ENCODE data around the gene ARID5B.
A peak's percentile ranks its signal among the peaks of the same experiment; 100 is the strongest.

Gene ARID5B

DNA sequence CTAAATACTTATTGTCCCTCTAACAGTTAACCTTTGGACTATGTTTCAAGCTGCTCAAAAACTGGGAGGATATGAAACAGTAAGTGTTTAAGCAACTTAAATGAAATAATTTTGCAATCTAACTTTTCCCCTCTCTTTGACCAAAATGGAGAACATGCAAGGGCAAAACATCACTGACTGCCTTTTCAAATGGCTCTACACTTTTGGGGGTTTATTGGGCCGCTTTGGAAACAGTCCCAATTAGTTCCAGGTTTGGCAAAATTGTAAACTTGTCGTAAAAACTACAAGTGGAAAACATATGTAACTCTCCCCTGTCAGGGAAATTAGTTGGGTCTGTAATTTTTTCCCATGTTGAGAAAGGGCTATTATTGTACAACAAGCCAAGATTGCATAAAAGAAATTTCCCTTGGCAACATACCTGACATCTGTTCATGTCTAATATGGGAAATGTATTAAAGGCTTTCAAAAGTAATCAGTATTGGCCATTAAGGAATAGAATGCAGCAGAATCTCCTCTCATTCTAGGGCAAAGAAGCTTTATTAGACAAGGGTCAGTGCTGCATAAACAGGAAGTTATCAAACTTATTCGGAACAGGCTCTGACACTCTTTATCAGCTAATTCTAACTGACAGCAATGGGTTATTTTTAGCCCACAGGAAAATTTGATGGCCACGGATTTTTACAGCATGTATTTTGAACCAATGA is 157.9 kb downstream of the ARID5B start:
- Mint-ChIP-seq H3K27ac (peak overlapping the region; percentile 98), H3K9me3 (peaks cover 4 to 6% of the 10 kb centered on the region in 2 donors), H3K36me3 (peaks cover 72 to 94% of the 10 kb centered on the region in 2 donors), H3K4me3 (peak overlapping the region; percentile 61 to 67), H3K4me1 (peaks cover 54 to 88% of the 10 kb centered on the region in 2 donors), H3K27me3 (no peaks in the 10 kb centered on the region)
- ATAC-seq (replicated peaks) (peak; percentile 44 to 52), DNase-seq (no peak)

DNA sequence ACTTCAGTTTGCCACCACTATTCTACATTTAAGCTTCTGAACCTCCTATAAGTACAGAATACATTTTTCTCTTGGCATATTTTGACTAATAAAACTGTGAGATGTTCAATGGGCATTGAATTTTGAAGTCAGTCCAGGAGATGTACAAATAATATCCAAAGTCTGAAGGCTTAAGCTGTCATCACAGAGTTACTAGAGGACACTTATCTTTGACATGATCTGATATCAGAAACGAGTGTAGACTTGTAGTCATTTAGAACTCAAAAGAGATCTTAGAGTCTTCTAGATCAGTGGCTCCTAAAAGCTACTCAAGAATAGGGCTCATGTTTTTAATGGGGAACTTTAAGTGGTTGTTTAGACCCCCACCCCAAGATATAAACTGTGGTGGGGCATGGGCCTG is 160.5 kb downstream of the ARID5B start:
- Mint-ChIP-seq H3K9me3 (peaks cover 4 to 6% of the 10 kb centered on the region in 2 donors), H3K36me3 (peaks cover 69 to 95% of the 10 kb centered on the region in 2 donors), H3K27me3 (no peaks in the 10 kb centered on the region), H3K4me1 (peaks cover 40 to 72% of the 10 kb centered on the region in 2 donors), H3K27ac (peak overlapping the region; percentile 92), H3K4me3 (peak overlapping the region; percentile 35 to 52)
- no peak for DNase-seq
- no peak for ATAC-seq (replicated peaks)

DNA sequence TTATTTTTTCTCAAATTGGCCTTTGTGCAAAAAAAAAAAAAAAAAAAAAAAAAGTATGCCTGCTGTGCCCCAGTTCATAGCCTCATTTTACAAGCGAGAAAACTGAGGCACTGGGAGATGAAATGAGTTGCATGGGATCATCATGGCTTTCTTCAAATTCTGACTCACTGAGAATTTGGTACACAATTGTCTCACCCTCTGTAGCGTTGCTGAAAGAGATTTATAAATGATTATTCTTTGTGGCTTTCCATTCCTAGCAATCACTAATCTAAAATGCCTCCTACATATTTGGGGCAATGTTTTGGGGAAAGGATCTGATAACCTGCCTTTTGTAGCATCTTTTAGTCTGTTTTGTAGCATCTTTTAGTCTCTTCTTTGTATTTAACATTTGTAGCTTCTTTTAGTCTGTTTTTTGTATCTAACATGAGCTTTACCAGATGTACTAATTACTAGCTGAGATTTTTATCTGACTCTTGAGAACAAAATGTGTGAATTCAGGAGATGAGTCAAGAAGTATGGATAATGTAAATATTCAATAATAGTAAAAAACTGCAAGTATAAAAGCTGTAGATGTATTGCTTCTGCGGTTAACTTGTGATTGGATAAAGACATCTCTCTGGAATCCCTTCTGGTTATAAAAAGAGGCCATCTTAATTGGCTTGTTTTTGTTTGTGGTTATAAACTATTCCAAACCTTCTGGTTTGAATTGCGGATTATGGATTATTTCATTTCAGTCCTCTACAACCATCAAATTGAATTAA is 161.4 kb downstream of the ARID5B start:
- DNase-seq = no peak
- H3K36me3 Mint-ChIP-seq = peaks cover 67 to 95% of the 10 kb centered on the region in 2 donors
- ATAC-seq (replicated peaks) = no peak
- peaks cover 4 to 6% of the 10 kb centered on the region in 2 donors for H3K9me3 Mint-ChIP-seq
- H3K4me3 Mint-ChIP-seq = no peak overlapping the region
- peak overlapping the region; percentile 92 for H3K27ac Mint-ChIP-seq
- peaks cover 34 to 69% of the 10 kb centered on the region in 2 donors for H3K4me1 Mint-ChIP-seq
- no peaks in the 10 kb centered on the region for H3K27me3 Mint-ChIP-seq

DNA sequence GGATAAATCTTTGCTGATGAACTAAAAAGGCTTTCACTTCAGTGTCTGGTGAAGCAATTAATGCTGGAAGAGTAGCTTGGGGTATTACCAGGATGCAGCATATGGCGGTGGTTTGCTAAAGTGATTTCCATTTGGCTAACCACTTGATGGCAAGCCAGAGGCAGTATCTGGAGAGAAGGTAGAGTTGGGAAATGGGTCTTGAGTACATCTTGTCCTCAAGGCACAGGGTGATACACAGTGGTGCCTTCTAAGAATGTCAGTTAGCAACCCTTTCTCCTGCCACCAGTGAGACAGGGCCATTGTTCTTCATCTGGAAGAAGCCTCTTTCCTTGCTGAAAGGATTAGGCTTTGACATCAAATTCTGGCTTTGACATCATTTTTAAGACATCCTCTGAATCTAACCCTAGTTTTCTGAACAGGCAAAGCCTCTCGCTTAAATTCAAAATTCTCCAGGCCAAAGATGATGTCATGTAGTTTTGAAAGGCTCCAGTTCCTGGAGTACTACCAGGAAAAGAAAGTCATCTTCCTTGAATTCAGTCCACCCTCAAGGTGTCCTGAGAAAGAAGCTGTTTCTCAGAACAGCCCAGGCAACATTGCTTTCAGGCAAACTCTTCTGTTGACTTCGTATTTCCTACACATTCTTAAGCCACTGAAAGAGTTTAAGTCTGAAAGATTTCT is 162.4 kb downstream of the ARID5B start:
- peak overlapping the region; percentile 89 for H3K27ac Mint-ChIP-seq
- ATAC-seq (replicated peaks) (no peak), DNase-seq (no peak)
- H3K27me3 Mint-ChIP-seq = no peaks in the 10 kb centered on the region
- peaks cover 32 to 60% of the 10 kb centered on the region in 2 donors for H3K4me1 Mint-ChIP-seq
- peaks cover 4 to 6% of the 10 kb centered on the region in 2 donors for H3K9me3 Mint-ChIP-seq
- no peak overlapping the region for H3K4me3 Mint-ChIP-seq
- H3K36me3 Mint-ChIP-seq = peaks cover 71 to 92% of the 10 kb centered on the region in 2 donors

DNA sequence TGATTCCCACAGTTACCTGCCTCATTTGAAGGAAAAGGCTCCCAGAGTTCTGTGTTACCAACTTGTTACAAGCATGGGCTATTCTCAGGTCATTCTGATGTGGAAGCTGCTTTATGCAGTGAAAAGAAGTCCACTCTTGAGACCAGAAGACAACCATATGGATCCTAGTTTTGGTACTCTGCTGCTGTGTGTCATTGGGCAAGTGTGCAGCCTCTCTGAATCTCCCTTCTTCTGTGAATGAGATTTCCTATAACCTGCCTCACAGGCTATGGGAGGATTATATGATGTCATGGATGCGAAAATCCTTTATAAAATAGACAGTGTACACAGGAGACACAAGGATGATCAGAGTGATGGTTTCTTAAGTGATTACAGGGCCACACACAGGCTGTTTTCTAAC is 166.1 kb downstream of the ARID5B start:
- DNase-seq (no peak), ATAC-seq (replicated peaks) (peak in 1 of 2 donors; percentile 10)
- peak overlapping the region; percentile 93 for H3K27ac Mint-ChIP-seq
- no peaks in the 10 kb centered on the region for H3K27me3 Mint-ChIP-seq
- peaks cover 71 to 89% of the 10 kb centered on the region in 2 donors for H3K36me3 Mint-ChIP-seq
- peaks cover 0 to 2% of the 10 kb centered on the region in 2 donors for H3K9me3 Mint-ChIP-seq
- peaks cover 27 to 60% of the 10 kb centered on the region in 2 donors for H3K4me1 Mint-ChIP-seq
- H3K4me3 Mint-ChIP-seq = no peak overlapping the region

DNA sequence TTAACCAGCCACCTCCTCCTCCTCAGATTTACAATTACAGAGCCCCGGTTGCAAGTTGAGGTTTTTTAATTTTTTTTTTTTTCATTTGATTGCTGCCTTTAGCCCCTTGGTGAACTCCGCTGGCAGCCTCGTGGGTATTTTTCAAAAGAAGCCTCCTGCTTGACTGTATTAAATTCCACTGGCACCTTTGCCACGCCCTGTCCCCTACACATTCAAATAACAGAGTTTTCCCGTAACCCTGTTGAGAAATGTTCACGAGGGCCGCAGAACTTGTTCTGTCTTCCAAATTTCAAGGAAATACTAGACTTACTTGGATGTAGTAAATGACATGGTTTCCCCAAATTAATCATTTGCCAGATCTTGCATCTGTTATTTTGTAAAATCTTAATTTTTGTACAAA is 167.0 kb downstream of the ARID5B start:
- peak overlapping the region; percentile 56 for H3K27ac Mint-ChIP-seq

DNA sequence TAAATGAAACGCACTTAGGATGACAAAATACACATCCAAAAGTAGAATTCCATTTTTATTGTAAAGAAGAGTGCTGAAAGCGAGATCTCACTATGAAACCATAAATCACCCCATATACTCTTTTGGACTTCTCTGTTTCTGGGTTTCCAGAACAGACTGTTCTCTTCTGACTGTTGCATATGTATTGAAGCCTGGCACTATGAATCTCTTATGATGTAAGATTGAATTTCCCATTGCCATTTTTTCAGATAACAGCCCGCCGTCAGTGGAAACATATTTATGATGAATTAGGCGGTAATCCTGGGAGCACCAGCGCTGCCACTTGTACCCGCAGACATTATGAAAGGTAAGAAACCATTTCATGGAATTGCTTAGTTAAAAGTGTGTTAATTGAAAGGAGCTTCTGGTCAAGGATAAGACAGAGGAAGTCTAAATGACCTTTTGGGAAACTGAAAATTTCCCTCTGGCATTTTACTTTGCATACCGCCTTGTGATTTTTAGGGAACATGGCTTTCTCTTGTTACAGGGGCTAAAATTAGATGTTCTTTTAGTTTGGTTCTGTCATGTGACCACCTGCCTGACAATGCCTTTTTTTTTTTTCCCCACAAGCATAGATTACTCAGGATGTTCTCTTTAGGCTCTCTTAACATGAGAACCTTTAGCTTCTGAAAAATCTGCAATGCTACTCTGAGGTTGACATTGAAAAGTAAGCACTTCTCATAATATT is 168.1 kb downstream of the ARID5B start:
- no peaks in the 10 kb centered on the region for H3K27me3 Mint-ChIP-seq

More for the DNA sequence above, 167.0 kb downstream of the ARID5B start:
- peaks cover 0 to 3% of the 10 kb centered on the region in 2 donors for H3K9me3 Mint-ChIP-seq
- H3K36me3 Mint-ChIP-seq = peaks cover 72 to 90% of the 10 kb centered on the region in 2 donors
- H3K4me3 Mint-ChIP-seq = no peak overlapping the region
- peaks cover 31 to 60% of the 10 kb centered on the region in 2 donors for H3K4me1 Mint-ChIP-seq
- no peaks in the 10 kb centered on the region for H3K27me3 Mint-ChIP-seq
- no peak for DNase-seq
- no peak for ATAC-seq (replicated peaks)

DNA sequence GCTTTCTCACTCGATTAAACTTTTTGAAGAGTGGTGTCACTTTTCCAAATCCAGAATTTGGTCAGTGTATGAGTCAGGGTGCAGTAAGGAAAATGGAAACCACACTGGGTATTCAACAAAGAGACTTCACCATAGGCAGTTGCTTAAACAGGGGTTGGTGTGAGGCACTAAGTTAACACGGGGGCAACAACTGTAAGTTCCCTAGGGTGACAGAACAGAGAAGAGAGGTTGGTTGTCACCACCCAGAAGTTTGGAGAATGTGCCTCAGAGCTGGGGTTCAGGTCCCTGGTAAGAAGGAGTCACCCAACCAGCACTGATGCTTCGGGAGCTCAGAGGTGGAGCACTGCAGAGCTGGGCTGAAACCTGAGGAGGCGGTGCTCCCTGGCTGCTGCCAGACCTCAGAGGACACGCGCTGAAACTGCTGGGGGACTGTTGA is 170.4 kb downstream of the ARID5B start:
- ATAC-seq (replicated peaks) (no peak), DNase-seq (no peak)
- Mint-ChIP-seq H3K4me3 (peak overlapping the region in 1 of 2 donors; percentile 23), H3K27ac (peak overlapping the region; percentile 93), H3K36me3 (peaks cover 76 to 83% of the 10 kb centered on the region in 2 donors), H3K9me3 (peaks cover 0 to 3% of the 10 kb centered on the region in 2 donors), H3K4me1 (peaks cover 37 to 64% of the 10 kb centered on the region in 2 donors), H3K27me3 (no peaks in the 10 kb centered on the region)

More for the DNA sequence above, 168.1 kb downstream of the ARID5B start:
- H3K36me3 Mint-ChIP-seq = peaks cover 78 to 89% of the 10 kb centered on the region in 2 donors
- H3K4me3 Mint-ChIP-seq = peak overlapping the region; percentile 14 to 28
- peaks cover 28 to 59% of the 10 kb centered on the region in 2 donors for H3K4me1 Mint-ChIP-seq
- DNase-seq (no peak), ATAC-seq (replicated peaks) (peak in 1 of 2 donors; percentile 49)
- H3K9me3 Mint-ChIP-seq = peaks cover 0 to 3% of the 10 kb centered on the region in 2 donors
- peak overlapping the region; percentile 85 for H3K27ac Mint-ChIP-seq

DNA sequence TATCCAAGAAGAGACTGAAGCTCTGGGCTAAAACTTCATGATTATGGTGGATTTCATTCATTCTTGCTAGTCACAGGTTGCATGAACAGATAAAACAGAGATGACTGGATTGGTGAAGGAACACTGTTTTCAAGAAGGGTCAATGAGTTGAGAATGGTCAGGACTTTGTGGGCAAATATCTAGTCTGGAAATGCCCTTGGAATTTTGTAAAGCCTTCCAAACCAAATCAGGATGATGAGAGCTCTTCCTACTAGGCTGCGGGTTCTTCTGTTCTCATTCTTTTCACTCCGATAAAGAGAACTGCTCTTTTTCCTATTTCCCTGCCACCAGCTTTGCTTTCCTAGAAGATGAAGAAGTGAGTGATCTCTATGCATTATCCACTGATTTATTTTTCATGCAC is 171.4 kb downstream of the ARID5B start:
- H3K4me1 Mint-ChIP-seq = peaks cover 43 to 69% of the 10 kb centered on the region in 2 donors
- H3K9me3 Mint-ChIP-seq = peaks cover 0 to 3% of the 10 kb centered on the region in 2 donors
- peak overlapping the region; percentile 93 for H3K27ac Mint-ChIP-seq
- ATAC-seq (replicated peaks) (no peak), DNase-seq (no peak)
- no peaks in the 10 kb centered on the region for H3K27me3 Mint-ChIP-seq
- H3K4me3 Mint-ChIP-seq = no peak overlapping the region
- H3K36me3 Mint-ChIP-seq = peaks cover 77 to 83% of the 10 kb centered on the region in 2 donors

DNA sequence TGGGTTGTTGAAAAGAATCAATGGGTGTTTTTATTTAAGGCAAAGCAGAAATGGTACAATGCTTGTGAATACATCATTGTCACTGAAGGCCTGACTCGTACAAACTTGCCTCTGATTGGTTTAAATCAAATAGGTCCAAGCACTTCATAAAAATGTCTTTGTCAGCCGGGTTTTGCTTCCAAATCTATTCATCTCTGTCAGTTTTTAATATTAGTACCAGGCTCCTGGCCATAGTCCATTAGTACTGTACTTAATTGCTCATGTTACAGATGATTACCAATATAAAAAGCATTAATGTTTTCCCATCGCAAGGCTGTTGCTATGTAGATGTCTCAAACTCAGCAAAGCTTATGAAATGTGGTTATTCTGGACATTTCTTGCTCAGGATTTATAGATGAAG is 171.9 kb downstream of the ARID5B start:
- H3K9me3 Mint-ChIP-seq = peaks cover 0 to 3% of the 10 kb centered on the region in 2 donors
- H3K27ac Mint-ChIP-seq = peak overlapping the region; percentile 93
- H3K27me3 Mint-ChIP-seq = no peaks in the 10 kb centered on the region
- H3K4me1 Mint-ChIP-seq = peaks cover 43 to 73% of the 10 kb centered on the region in 2 donors
- H3K4me3 Mint-ChIP-seq = no peak overlapping the region
- H3K36me3 Mint-ChIP-seq = peaks cover 77 to 83% of the 10 kb centered on the region in 2 donors
- DNase-seq (no peak), ATAC-seq (replicated peaks) (no peak)

DNA sequence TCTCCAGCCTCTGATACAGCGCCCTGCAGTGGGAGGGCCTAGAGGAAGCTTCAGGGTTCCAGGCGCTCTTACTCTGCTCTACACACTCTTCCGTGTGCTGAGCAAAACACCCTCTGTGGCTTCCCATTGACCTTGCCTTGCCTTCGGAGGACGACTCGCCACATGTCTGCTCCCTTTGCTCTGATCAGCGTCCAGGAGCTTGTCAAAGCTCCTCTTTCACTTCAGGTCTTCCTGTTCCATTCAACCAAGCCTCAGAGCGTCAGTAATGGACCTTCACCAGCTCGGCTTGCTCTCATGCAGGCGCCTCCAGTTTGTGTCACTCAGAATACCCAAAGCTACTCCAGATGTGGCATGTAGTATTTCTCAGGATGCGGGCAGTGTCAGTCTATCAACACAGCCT is 173.9 kb downstream of the ARID5B start:
- Mint-ChIP-seq H3K9me3 (peaks cover 3 to 8% of the 10 kb centered on the region in 2 donors), H3K4me1 (peaks cover 51 to 79% of the 10 kb centered on the region in 2 donors), H3K27ac (peak overlapping the region; percentile 90), H3K36me3 (peaks cover 75 to 85% of the 10 kb centered on the region in 2 donors), H3K4me3 (no peak overlapping the region), H3K27me3 (no peaks in the 10 kb centered on the region)
- ATAC-seq (replicated peaks) (no peak), DNase-seq (no peak)

DNA sequence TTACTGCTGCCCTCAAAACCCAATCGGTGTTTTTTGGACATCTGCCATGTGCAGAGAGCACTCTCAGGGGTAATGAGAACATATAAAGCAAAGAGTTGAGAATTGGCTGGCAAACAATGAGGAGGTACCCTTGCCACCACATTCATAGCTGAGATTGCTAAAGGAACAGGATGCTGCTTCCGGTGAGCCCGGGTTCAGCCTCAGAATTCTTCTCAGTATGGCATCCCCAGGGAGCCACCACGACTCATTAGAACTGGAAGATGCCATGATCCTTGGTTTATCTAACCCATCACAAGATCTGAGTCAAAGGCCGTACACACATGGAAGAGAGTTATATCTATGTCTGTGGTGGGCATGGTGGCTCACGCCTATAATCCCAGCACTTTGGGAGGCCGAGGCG is 174.4 kb downstream of the ARID5B start:
- H3K9me3 Mint-ChIP-seq = peaks cover 3 to 8% of the 10 kb centered on the region in 2 donors

DNA sequence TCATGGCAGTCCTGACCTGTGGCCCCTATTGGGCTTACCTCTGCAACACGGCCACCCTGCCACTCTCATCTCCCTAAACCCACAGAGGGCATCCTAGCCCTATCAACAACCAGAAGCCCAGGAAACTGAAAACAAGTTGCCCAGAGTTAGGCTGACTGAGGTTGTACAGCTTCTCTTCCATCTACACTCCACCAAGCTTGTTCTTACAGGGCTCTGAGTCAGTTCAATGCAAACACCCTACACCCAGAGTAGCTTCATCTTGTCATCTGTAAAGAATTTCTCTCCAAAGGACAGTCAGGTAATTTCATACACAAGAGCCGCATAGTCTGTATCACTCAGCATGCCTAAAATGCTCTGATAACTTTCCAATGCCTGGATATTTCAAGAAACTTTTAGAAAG is 175.4 kb downstream of the ARID5B start:
- H3K36me3 Mint-ChIP-seq = peaks cover 75 to 85% of the 10 kb centered on the region in 2 donors
- H3K4me3 Mint-ChIP-seq = peak overlapping the region in 1 of 2 donors; percentile 25
- peaks cover 52 to 84% of the 10 kb centered on the region in 2 donors for H3K4me1 Mint-ChIP-seq
- ATAC-seq (replicated peaks) (no peak), DNase-seq (no peak)
- peak overlapping the region; percentile 93 for H3K27ac Mint-ChIP-seq
- peaks cover 3 to 7% of the 10 kb centered on the region in 2 donors for H3K9me3 Mint-ChIP-seq
- no peaks in the 10 kb centered on the region for H3K27me3 Mint-ChIP-seq

More for the DNA sequence above, 174.4 kb downstream of the ARID5B start:
- Mint-ChIP-seq H3K4me3 (peak overlapping the region; percentile 28 to 39), H3K27ac (peak overlapping the region; percentile 90), H3K36me3 (peaks cover 77 to 88% of the 10 kb centered on the region in 2 donors), H3K27me3 (no peaks in the 10 kb centered on the region), H3K4me1 (peaks cover 52 to 83% of the 10 kb centered on the region in 2 donors)
- ATAC-seq (replicated peaks) (no peak), DNase-seq (no peak)

Data from stimulated activated naive B cell treated with anti-CD40 and anti-IgM and Interleukin-4, amounts not matched to agents 10 μg/mL and 1 μg/mL and 100 μg/mL, for 72 hours (primary cell).